Activated T-cell treated with anti-CD3 and anti-CD28 coated beads for 4 hours (primary cell): ENCODE measurements around the gene CAPN10.

Source experiments
- DNase-seq: peaks from one replicate; pipeline ENCODE4 v3.0.0-alpha.2; 2020

CAPN10 gene

DNA sequence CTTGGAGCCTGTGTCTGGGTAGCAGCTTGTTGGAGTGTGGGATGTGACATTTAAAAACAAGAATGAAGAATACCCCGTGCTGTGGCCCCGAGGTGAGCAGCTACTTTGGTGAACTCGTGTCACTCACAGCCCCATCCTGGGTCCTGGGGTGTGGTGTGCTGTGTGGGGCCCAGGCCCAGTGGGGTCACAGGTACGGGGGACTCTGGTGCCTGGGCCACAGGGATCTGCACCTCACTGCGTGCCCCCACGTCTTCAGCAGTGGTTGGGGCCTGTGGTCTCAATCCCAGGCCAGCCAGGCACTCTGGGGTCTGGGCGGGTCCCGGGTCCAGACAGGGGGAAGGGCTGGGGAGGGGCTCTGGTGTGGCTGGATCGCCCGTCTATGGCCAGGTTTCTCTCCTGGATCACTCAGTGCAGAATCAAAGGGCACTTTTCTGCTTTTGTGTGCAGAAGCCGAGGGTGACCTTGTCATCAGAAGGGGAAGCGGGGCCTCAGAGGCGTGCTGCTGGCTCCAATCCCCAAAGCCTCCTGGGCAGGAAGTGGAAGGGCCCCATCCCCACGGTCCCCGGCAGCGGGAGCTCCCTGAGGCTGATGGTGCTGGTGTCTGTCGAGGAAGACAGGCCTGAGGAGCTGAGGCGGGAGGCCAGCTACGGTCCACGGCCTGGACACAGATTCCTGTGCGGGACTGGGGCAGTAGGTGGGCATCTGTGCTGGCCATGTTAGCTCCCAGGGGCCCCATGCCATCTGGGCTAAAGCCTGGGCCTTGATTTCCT lies 40.2 kb downstream of the CAPN10 start:
- DNase-seq = no peak

GRCh38 chr2:240627736-240628506 lies 41.4 kb downstream of the CAPN10 start:
- no peak for DNase-seq

GRCh38 chr2:240628507-240628807 lies 41.9 kb downstream of the CAPN10 start:
- DNase-seq = no peak

- no peak for DNase-seq
These were observed 42.5 kb downstream of the CAPN10 start for GRCh38 chr2:240628808-240629618.

DNA sequence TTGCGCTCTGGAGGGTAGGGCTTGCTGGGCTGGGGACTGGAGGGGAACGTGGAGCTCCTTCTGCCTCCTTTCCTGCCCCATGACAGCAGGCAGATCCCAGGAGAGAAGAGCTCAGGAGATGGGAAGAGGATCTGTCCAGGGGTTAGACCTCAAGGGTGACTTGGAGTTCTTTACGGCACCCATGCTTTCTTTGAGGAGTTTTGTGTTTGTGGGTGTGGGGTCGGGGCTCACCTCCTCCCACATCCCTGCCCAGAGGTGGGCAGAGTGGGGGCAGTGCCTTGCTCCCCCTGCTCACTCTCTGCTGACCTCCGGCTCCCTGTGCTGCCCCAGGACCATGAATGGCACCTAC lies 43.1 kb downstream of the CAPN10 start:
- no peak for DNase-seq

DNA sequence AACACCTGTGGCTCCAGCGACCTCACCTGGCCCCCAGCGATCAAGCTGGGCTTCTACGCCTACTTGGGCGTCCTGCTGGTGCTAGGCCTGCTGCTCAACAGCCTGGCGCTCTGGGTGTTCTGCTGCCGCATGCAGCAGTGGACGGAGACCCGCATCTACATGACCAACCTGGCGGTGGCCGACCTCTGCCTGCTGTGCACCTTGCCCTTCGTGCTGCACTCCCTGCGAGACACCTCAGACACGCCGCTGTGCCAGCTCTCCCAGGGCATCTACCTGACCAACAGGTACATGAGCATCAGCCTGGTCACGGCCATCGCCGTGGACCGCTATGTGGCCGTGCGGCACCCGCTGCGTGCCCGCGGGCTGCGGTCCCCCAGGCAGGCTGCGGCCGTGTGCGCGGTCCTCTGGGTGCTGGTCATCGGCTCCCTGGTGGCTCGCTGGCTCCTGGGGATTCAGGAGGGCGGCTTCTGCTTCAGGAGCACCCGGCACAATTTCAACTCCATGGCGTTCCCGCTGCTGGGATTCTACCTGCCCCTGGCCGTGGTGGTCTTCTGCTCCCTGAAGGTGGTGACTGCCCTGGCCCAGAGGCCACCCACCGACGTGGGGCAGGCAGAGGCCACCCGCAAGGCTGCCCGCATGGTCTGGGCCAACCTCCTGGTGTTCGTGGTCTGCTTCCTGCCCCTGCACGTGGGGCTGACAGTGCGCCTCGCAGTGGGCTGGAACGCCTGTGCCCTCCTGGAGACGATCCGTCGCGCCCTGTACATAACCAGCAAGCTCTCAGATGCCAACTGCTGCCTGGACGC lies 43.6 kb downstream of the CAPN10 start:
- DNase-seq = no peak

DNA sequence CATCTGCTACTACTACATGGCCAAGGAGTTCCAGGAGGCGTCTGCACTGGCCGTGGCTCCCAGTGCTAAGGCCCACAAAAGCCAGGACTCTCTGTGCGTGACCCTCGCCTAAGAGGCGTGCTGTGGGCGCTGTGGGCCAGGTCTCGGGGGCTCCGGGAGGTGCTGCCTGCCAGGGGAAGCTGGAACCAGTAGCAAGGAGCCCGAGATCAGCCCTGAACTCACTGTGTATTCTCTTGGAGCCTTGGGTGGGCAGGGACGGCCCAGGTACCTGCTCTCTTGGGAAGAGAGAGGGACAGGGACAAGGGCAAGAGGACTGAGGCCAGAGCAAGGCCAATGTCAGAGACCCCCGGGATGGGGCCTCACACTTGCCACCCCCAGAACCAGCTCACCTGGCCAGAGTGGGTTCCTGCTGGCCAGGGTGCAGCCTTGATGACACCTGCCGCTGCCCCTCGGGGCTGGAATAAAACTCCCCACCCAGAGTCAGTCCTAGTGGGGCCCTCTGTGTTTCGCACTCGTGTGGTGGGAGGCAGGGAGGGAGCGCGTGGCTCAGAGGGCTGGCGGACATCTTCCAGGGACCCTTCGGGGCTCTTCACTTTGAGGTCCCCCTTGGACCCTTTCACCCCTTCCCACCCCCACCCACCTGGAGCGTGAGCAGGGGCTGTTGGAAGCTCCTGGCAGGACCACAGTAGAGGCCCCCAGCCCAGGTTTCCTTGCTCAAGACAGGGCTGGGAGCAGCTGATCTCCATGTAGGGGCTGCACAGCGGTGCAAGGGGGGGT lies 44.4 kb downstream of the CAPN10 start:
- DNase-seq = no peak

DNA sequence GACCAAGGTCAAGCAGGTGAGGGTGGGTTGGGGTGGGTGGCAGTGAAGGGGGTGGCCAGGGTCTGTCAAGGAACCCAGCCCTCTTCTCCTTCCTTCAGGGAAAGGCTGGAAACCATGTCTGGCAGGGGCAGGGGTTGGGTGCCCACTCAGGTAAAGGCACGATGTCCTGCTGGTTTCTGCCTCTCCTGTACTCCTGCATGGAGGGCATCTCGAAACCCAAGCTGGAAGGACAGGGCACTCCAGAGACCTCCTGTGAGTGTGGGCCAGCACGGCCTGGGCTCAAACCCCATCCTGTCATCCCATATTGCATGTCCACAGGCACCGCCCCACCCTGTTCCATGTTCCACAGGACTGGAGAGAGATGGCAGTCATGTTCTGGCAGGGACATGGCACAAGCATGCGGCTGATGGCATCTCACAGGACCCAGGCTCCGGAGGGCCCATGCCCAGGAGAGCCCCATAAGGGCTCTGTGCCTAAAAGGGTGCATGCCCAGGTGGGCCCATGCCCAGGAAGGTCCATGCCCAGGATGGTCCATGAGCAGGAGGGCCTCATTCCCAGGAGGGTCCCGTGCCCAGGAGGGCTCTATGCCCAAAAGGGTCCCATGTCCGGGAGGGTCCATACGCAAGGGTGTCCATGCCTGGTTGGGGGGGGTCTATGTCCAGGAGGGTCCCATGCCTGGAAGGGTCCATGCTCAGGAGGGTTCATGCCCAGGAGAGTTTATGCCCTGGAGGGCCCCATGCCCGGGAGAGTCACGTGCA lies 45.2 kb downstream of the CAPN10 start:
- no peak for DNase-seq

DNA sequence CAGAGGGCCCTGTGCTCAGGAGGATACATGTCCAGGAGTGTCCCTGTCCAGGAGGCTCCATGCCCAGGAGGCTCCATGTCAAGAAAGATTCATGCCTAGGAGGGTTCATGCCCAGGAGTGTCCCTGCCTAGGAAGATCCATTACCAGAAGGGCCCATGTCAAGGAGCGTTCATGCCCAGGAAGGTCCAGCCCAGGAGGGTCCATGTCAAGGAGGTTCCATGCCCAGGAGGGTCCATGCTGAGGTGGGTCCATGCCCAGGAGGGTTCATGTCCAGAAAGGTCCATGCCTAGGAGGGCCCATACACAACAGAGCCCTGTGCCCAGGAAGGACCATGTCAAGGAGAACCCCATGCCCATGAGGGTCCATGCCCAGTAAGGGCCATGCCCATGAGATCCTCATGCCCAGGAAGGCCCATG lies 45.8 kb downstream of the CAPN10 start:
- no peak for DNase-seq

GRCh38 chr2:240635121-240635997 lies 48.8 kb downstream of the CAPN10 start:
- no peak for DNase-seq

- DNase-seq = no peak
These were observed 49.5 kb downstream of the CAPN10 start for GRCh38 chr2:240635998-240636547.

DNA sequence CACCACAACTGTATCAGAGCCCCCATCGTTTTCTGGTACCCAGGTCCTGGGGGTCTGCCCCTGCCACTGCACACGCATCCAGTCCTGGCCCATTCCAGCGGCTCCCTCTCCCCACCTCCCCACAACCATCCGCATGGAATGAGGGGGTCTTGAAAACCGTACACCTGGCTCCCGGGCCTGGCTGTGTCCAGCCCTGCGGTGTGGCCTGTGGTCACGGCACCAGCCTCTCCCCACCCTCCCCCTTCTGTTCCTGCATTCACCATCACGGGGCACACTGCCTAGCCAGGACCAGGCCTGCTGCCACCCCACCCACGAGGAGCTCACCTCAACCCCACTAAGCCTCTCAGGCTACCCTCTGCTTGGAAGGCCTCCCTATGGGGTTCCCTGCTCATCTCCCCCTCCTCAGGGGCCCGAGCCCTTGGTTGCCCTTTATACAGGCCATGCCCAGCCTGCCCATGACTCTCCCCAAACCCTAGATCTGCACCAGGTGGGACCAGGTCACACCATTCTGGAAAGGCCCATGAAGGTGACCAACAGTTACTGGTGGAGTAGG lies 50.1 kb downstream of the CAPN10 start:
- DNase-seq = no peak

- no peak for DNase-seq
These were observed 50.8 kb downstream of the CAPN10 start for GRCh38 chr2:240637116-240637900.

GRCh38 chr2:240637901-240638345 lies 51.4 kb downstream of the CAPN10 start:
- DNase-seq = no peak

DNA sequence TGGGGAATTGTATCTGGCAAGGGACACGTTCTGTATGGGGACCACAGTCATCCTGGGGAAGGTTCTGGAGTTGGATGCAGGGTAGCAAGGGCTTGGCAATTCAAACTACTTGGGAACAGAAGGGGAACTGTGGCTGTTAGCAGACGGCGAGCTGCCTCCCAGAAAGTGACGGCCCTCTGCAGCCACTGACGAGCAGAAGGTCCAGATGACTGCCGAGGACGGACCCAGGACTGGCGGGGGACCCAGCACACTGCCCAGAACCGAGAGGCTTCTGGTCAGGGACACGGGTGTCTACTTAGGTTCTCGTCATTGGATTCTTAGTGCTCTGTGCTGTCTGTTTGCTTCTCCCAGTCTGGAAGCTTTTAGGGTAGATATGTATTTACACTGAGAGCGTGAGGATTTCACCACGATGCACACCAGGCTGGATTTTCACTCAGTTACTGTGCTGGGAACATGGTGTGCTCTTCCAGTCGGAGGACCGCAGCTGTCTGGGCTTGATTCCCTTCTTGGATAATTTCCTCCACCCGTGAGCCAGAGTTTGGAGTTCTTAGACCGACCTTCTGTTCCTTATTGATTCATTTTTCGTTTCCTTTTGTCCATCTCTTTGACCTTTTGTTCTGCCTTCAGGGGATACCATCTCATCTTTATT lies 52.1 kb downstream of the CAPN10 start:
- DNase-seq = no peak

DNA sequence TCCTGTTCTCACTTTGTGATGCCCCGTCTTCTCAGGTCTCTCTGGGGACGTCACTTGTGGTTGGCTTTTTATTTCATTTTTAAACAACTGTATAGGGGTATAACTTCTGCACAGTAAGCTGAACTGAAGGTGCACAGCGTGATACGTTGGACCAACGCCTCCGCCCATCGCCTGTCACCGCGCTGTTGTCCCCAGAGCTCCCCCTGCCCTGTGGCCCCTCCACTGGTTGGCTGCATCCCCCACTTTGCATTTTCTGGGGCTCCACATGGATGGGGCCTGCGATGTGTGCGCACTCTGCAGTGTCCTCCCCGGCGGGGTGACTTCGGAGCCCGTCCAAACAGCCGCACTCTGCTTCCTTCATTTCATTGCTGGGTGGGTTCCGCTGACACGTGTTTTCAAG lies 53.0 kb downstream of the CAPN10 start:
- DNase-seq = no peak

DNA sequence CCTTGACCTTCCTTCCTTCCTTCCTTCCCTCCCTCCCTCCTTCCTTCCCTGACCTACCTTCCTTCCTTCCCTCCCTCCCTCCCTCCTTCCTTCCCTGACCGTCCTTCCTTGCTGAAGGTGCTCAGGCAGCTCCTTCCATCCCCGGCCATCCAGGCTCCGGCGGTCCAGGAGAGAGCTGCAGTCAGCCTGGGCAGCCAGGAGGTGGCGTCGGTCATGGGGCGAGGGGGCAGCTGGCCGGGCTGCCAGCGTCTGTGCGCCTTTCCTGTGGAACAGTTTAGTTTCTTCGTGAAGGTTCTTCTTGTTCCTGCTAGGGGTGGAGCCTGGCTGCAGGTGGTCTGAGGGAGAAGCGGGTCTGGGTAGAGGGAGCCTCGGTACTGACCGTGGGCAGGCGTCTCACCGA lies 54.4 kb downstream of the CAPN10 start:
- DNase-seq = no peak
